ENCODE measurements around the gene FBXW5. TPM values are rescaled to one million over a fixed set of nuclear protein-coding genes. Genes with fewer than 3 reads are reported as not detected.

FBXW5 gene
- polyA plus RNA-seq, 1 donor from 2014 or later: 138 TPM

DNA sequence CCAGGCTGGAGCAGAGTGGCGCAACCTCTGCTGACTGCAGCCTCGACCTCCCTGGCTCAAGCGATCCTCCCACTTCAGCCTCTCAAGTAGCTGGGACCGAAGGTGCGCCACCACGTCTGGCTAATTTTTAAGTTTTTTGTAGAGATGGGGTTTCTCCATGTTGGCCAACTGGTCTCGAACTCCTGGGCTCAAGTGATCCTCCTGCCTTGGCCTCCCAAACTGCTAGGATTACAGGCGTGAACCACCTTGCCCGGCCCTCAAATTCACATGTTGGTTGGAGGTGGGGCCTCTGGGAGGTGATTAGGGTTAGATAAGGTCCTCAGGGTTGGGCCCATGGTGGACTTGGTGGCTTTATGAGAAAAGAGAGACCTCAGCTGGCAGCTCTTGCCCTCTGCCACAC is 17.6 kb upstream of the FBXW5 start:
- no peak overlapping the region for H3K27ac ChIP-seq (ENCODE audit: low read length)

DNA sequence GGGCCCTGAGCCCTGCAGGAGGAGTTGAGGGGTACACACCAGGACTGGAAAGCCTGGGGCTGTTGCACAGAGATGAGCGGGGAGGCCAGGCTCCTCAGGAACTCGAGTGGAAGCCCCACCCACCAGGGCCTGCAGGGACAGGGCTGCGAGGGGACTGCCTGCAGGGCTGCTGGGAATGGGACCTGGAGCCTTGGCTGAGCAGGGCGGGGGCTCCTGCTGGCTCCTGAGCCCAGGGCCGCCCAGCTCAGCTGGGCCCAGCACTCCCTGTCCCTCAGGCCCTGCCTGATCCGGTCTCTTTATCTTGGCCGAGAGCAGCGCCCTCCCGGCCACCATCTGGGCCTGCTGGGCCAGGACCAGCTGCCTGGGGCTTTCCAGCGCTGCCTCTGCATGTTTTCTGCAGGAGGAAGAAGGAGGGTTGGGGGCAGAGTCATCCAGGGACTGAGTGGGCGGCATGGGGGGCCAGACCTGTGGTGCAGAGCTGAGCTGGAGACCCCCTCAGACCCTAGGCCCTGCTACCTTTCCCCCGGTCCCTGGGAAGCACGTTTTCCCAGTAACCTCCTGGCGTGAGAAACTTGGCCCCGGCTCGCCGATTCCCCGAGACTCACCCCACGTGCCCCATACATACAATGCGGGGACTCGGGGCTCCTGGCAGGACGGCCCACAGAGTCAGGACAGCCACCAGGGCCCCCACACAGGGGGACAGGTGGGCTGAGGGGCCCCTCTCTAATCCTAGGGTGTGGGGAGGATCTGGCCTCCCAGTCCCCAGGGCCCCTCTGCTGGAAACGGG is 16.9 kb upstream of the FBXW5 start:
- Histone ChIP-seq H3K27me3 (ENCODE audit: insufficient read depth, low read depth, low read length) (no peaks in the 10 kb centered on the region), H2AFZ (ENCODE audit: low read depth, low read length) (no peak overlapping the region), H3K4me2 (ENCODE audit: low read length) (no peak overlapping the region), H3F3A (ENCODE audit: insufficient read depth, low read length, poor library complexity, severe bottlenecking) (no peaks in the 10 kb centered on the region), H3K9me2 (ENCODE audit: insufficient read depth, low read length) (no peaks in the 10 kb centered on the region), H4K20me1 (ENCODE audit: insufficient read depth) (no peaks in the 10 kb centered on the region), H3K9ac (ENCODE audit: low read length) (no peak overlapping the region), H3K36me3 (ENCODE audit: insufficient read depth, low read length) (no peaks in the 10 kb centered on the region), H3K9me3 (ENCODE audit: low read length) (no peaks in the 10 kb centered on the region), H3K27ac (ENCODE audit: low read length) (no peak overlapping the region), H3K4me3 (ENCODE audit: low read length) (no peak overlapping the region), H3K79me2 (replicated peaks; ENCODE audit: insufficient read depth, low read length) (no peaks in the 10 kb centered on the region)
- TF ChIP-seq EZH2 (IDR thresholded peaks at IDR 0.05; ENCODE audit: borderline replicate concordance, insufficient read depth, low read length, poor library complexity, severe bottlenecking) (no peak), RAD21 (conservative IDR thresholded peaks at IDR 0.05) (no peak), EP300 (conservative IDR thresholded peaks at IDR 0.05; ENCODE audit: poor library complexity, severe bottlenecking) (no peak), POLR2AphosphoS5 (IDR thresholded peaks at IDR 0.05) (no peak), SMC3 (conservative IDR thresholded peaks at IDR 0.05; ENCODE audit: poor library complexity) (no peak), REST (IDR thresholded peaks at IDR 0.05; ENCODE audit: borderline replicate concordance) (no peak)
- TF ChIP-seq, protein P1, sequence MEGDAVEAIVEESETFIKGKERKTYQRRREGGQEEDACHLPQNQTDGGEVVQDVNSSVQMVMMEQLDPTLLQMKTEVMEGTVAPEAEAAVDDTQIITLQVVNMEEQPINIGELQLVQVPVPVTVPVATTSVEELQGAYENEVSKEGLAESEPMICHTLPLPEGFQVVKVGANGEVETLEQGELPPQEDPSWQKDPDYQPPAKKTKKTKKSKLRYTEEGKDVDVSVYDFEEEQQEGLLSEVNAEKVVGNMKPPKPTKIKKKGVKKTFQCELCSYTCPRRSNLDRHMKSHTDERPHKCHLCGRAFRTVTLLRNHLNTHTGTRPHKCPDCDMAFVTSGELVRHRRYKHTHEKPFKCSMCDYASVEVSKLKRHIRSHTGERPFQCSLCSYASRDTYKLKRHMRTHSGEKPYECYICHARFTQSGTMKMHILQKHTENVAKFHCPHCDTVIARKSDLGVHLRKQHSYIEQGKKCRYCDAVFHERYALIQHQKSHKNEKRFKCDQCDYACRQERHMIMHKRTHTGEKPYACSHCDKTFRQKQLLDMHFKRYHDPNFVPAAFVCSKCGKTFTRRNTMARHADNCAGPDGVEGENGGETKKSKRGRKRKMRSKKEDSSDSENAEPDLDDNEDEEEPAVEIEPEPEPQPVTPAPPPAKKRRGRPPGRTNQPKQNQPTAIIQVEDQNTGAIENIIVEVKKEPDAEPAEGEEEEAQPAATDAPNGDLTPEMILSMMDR (IDR thresholded peaks at IDR 0.05; ENCODE audit: poor library complexity, severe bottlenecking): no peak

More for the DNA sequence above, 17.6 kb upstream of the FBXW5 start:
- H3K79me2 ChIP-seq (replicated peaks; ENCODE audit: insufficient read depth, low read length): no peaks in the 10 kb centered on the region
- no peak overlapping the region for H3K4me2 ChIP-seq (ENCODE audit: low read length)
- H3K9me3 ChIP-seq (ENCODE audit: low read length): no peaks in the 10 kb centered on the region
- no peaks in the 10 kb centered on the region for H3K9me2 ChIP-seq (ENCODE audit: insufficient read depth, low read length)
- no peak overlapping the region for H3K9ac ChIP-seq (ENCODE audit: low read length)
- TF ChIP-seq, protein P1 (IDR thresholded peaks at IDR 0.05; ENCODE audit: poor library complexity, severe bottlenecking): no peak
- TF ChIP-seq POLR2AphosphoS5 (IDR thresholded peaks at IDR 0.05) (no peak), MXI1 (conservative IDR thresholded peaks at IDR 0.05; ENCODE audit: poor library complexity, severe bottlenecking) (no peak), RAD21 (conservative IDR thresholded peaks at IDR 0.05) (no peak), TAF1 (IDR thresholded peaks at IDR 0.05; ENCODE audit: low read depth) (no peak), SMC3 (conservative IDR thresholded peaks at IDR 0.05; ENCODE audit: poor library complexity) (no peak), EZH2 (IDR thresholded peaks at IDR 0.05; ENCODE audit: borderline replicate concordance, insufficient read depth, low read length, poor library complexity, severe bottlenecking) (no peak), REST (IDR thresholded peaks at IDR 0.05; ENCODE audit: borderline replicate concordance) (no peak)
- no peaks in the 10 kb centered on the region for H3F3A ChIP-seq (ENCODE audit: insufficient read depth, low read length, poor library complexity, severe bottlenecking)
- H3K36me3 ChIP-seq (ENCODE audit: insufficient read depth, low read length): no peaks in the 10 kb centered on the region
- no peaks in the 10 kb centered on the region for H4K20me1 ChIP-seq (ENCODE audit: insufficient read depth)
- H3K4me3 ChIP-seq (ENCODE audit: low read length): no peak overlapping the region
- no peaks in the 10 kb centered on the region for H3K27me3 ChIP-seq (ENCODE audit: insufficient read depth, low read depth, low read length)
- no peak overlapping the region for H2AFZ ChIP-seq (ENCODE audit: low read depth, low read length)
